GM12878 (cell line): Measurements from ENCODE around the gene RPL7A. TPM values are rescaled to one million over a fixed set of nuclear protein-coding genes. Genes with fewer than 3 reads are reported as not detected.

Experiments used
- ATAC-seq: fragments of 200-7000 bp; cut with Tn5 transposase; 3 replicates; pipeline ENCODE4 v1.9.1; 2020; ENCODE audit warnings: mild to moderate bottlenecking, moderate library complexity
- BruUV-seq: library from RNA; stranded (reverse); fragments of 400-500 nt; replicated peaks from 2 replicates; lab custom pipeline; 2021; lab: Mats Ljungman, UMichigan
- CTCF ChIA-PET: fragments of 300-600 bp; sonication (Branson Sonifier 250); formaldehyde crosslinking; extraction: SDS; loops from one replicate; lab custom pipeline; 2021; ENCODE audit warnings: inconsistent platforms; lab: Yijun Ruan, JAX
- POLR2A ChIA-PET: fragments of 350-600 bp; formaldehyde crosslinking; extraction: SDS; loops from one replicate; lab custom pipeline; 2021; ENCODE audit warnings: inconsistent platforms; lab: Charles Lee
- RAD21 ChIA-PET: fragments of 300-600 bp; sonication (Branson Sonifier 250); formaldehyde crosslinking; loops from one replicate; lab custom pipeline; 2023; ENCODE audit warnings: antibody characterized with exemption; ENCODE audit not compliant: unreplicated experiment; lab: Charles Lee
- SMC1A ChIA-PET: fragments of 300-600 bp; sonication (Branson Sonifier 250); formaldehyde crosslinking; loops from one replicate; lab custom pipeline; 2023; ENCODE audit not compliant: unreplicated experiment, uncharacterized antibody; lab: Charles Lee
- DNase-seq: peaks from one replicate; pipeline ENCODE4 v3.0.0-alpha.2; 2011; ENCODE audit warnings: low read depth, low spot score
- FAIRE-seq: peaks from 3 replicates; lab custom pipeline; 2011; peaks lifted over from hg19 to GRCh38; lab: Jason Lieb, UNC
- H2AFZ ChIP-seq: 2 replicates; pipeline ENCODE4 v1.6.0; 2011; ENCODE audit warnings: low read depth, low read length, control low read depth; ENCODE audit not compliant: control insufficient read depth
- H3K27ac ChIP-seq: 2 replicates; pipeline ENCODE4 v1.5.1; 2011; ENCODE audit warnings: control low read depth; ENCODE audit not compliant: control insufficient read depth, insufficient read depth
- H3K27me3 ChIP-seq, 2 experiments: replicated peaks in 1 of 2; 2 replicates each; pipeline versions ENCODE4 v1.6.0 to v1.6.1; 2011; ENCODE audit warnings: low read length in 1 of 2; ENCODE audit not compliant: control insufficient read depth in 2 of 2, insufficient read depth in 2 of 2
- H3K36me3 ChIP-seq, 2 experiments: 2 replicates each; pipeline ENCODE4 v1.5.1; 2011; ENCODE audit warnings: low read length in 1 of 2; ENCODE audit not compliant: control insufficient read depth in 2 of 2, insufficient read depth in 2 of 2
- H3K4me1 ChIP-seq: 2 replicates; pipeline ENCODE4 v1.6.1; 2011; ENCODE audit warnings: mild to moderate bottlenecking, low read length, moderate library complexity, mixed read lengths; ENCODE audit not compliant: control insufficient read depth, insufficient read depth
- H3K4me2 ChIP-seq: 2 replicates; pipeline ENCODE4 v1.6.0; 2011; ENCODE audit warnings: control low read depth; ENCODE audit not compliant: control insufficient read depth, insufficient read depth
- H3K4me3 ChIP-seq: fragments of 200-600 bp; sonication (generic); 2 replicates; pipeline ENCODE4 v1.5.1; 2016
- H3K79me2 ChIP-seq: 2 replicates; pipeline ENCODE4 v1.6.0; 2011; ENCODE audit warnings: low read length; ENCODE audit not compliant: control insufficient read depth, insufficient read depth
- H3K9ac ChIP-seq: 2 replicates; pipeline ENCODE4 v1.8.0; 2011; ENCODE audit warnings: low read length, control low read depth, mixed read lengths; ENCODE audit not compliant: control insufficient read depth, insufficient read depth
- H3K9me3 ChIP-seq: replicated peaks from 3 replicates; pipeline ENCODE4 v1.5.1; 2011; ENCODE audit warnings: mild to moderate bottlenecking, low read length; ENCODE audit not compliant: control insufficient read depth, insufficient read depth
- H4K20me1 ChIP-seq: 2 replicates; pipeline ENCODE4 v1.6.0; 2011; ENCODE audit not compliant: control insufficient read depth, insufficient read depth
- BCL11A ChIP-seq: IDR thresholded peaks from 2 replicates; pipeline ENCODE4 v1.6.1; 2011; ENCODE audit warnings: low read depth, low read length
- CBX5 ChIP-seq: sonication (generic); IDR thresholded peaks from 2 replicates; pipeline ENCODE4 v1.6.1; 2016; ENCODE audit warnings: low read depth, moderate library complexity, mild to moderate bottlenecking, inconsistent platforms
- CHD1 ChIP-seq: IDR thresholded peaks from 2 replicates; pipeline ENCODE4 v1.6.1; 2012; ENCODE audit warnings: low read depth, low read length, improper control_type of control experiment
- CHD4 ChIP-seq: fragments of 200-600 bp; sonication (generic); IDR thresholded peaks from 2 replicates; pipeline ENCODE4 v1.6.1; 2016; ENCODE audit warnings: mild to moderate bottlenecking
- CREB1 ChIP-seq: IDR thresholded peaks from 2 replicates; pipeline ENCODE4 v1.6.1; 2012; ENCODE audit warnings: low read depth, mild to moderate bottlenecking, inconsistent platforms
- DPF2 ChIP-seq: fragments of 450-650 bp; IDR thresholded peaks from 2 replicates; pipeline ENCODE4 v1.6.1; 2017; ENCODE audit warnings: mild to moderate bottlenecking
- EP300 ChIP-seq, 2 experiments: fragments of 150-350 bp in 1 of 2; IDR thresholded peaks; 2 replicates each; pipeline ENCODE4 v1.6.1; 2011 to 2012; ENCODE audit warnings: low read depth in 2 of 2, low read length in 2 of 2, borderline replicate concordance in 1 of 2, improper control_type of control experiment in 1 of 2, inconsistent platforms in 1 of 2; ENCODE audit not compliant: control insufficient read depth in 1 of 2
- FOXM1 ChIP-seq: IDR thresholded peaks from 2 replicates; pipeline ENCODE4 v1.6.1; 2012; ENCODE audit warnings: low read depth, mild to moderate bottlenecking, inconsistent platforms, low read length, moderate library complexity
- LARP7 ChIP-seq: fragments of 450-650 bp; IDR thresholded peaks from 2 replicates; pipeline ENCODE4 v1.6.1; 2017; ENCODE audit warnings: mild to moderate bottlenecking
- MYB ChIP-seq: fragments of 150-350 bp; IDR thresholded peaks from 2 replicates; pipeline ENCODE4 v1.6.1; 2014; ENCODE audit warnings: mild to moderate bottlenecking, low read depth, low read length, borderline replicate concordance
- NFIC ChIP-seq: IDR thresholded peaks from 2 replicates; pipeline ENCODE4 v1.6.1; 2012; ENCODE audit warnings: low read depth, mild to moderate bottlenecking, inconsistent platforms, low read length, moderate library complexity
- NR2C2 ChIP-seq: IDR thresholded peaks from 2 replicates; pipeline ENCODE4 v1.6.1; 2011; ENCODE audit warnings: borderline replicate concordance, low read depth; ENCODE audit not compliant: control insufficient read depth, insufficient read length
- NRF1 ChIP-seq: conservative IDR thresholded peaks from 2 replicates; pipeline ENCODE4 v1.6.1; 2011; ENCODE audit warnings: mild to moderate bottlenecking, low read depth, low read length, improper control_type of control experiment
- POLR2A ChIP-seq: IDR thresholded peaks from 2 replicates; pipeline ENCODE4 v1.6.1; 2011; ENCODE audit warnings: low read depth, mild to moderate bottlenecking, low read length
- POLR2AphosphoS2 ChIP-seq: IDR thresholded peaks from 2 replicates; pipeline ENCODE4 v1.6.1; 2011; ENCODE audit warnings: low read depth, mild to moderate bottlenecking, low read length, improper control_type of control experiment, moderate library complexity
- RAD21 ChIP-seq: IDR thresholded peaks from 2 replicates; pipeline ENCODE4 v1.6.1; 2011; ENCODE audit warnings: mild to moderate bottlenecking, low read depth, low read length, moderate library complexity; ENCODE audit not compliant: insufficient read depth
- RELB ChIP-seq: fragments of 450-650 bp; IDR thresholded peaks from 2 replicates; pipeline ENCODE4 v1.6.1; 2017; ENCODE audit warnings: low read depth, mild to moderate bottlenecking, moderate library complexity
- SIN3A ChIP-seq: IDR thresholded peaks from 2 replicates; pipeline ENCODE4 v1.6.1; 2012; ENCODE audit warnings: low read depth, low read length, improper control_type of control experiment
- SIX5 ChIP-seq: IDR thresholded peaks from 2 replicates; pipeline ENCODE4 v1.6.1; 2011; ENCODE audit warnings: mild to moderate bottlenecking, low read depth, low read length, moderate library complexity; ENCODE audit not compliant: severe bottlenecking
- TARDBP ChIP-seq: IDR thresholded peaks from 2 replicates; pipeline ENCODE4 v1.6.1; 2016; ENCODE audit warnings: borderline replicate concordance
- TCF3 ChIP-seq: IDR thresholded peaks from 2 replicates; pipeline ENCODE4 v1.6.1; 2012; ENCODE audit warnings: low read depth, mild to moderate bottlenecking, low read length, borderline replicate concordance; ENCODE audit not compliant: insufficient read depth
- ZBED1 ChIP-seq: IDR thresholded peaks from 2 replicates; pipeline ENCODE4 v1.6.1; 2016; ENCODE audit warnings: borderline replicate concordance
- ZNF207 ChIP-seq: fragments of 450-650 bp; IDR thresholded peaks from 2 replicates; pipeline ENCODE4 v1.6.1; 2014; ENCODE audit warnings: antibody characterized with exemption, mild to moderate bottlenecking, borderline replicate concordance
- ZNF24 ChIP-seq: fragments of 450-650 bp; IDR thresholded peaks from 2 replicates; pipeline ENCODE4 v1.6.1; 2017; ENCODE audit warnings: antibody characterized with exemption, mild to moderate bottlenecking
- WGBS: methylation state at CpG from one replicate; pipeline ENCODE4 v1.1.6; 2016; ENCODE audit warnings: low lambda C conversion rate; ENCODE audit not compliant: insufficient replicate concordance, insufficient coverage; ENCODE audit errors: missing lambda C conversion rate; 5-methylcytosine and 5-hydroxymethylcytosine counted together
- in situ Hi-C: fragments of 300-500 bp; cut with MboI; formaldehyde crosslinking; loops from 9 replicates; pipeline ENCODE4 v1.14.3; 2018; ENCODE audit warnings: mixed read lengths
- intact Hi-C: fragments of 100-400 bp; cut with micrococcal nuclease; formaldehyde crosslinking; loops from one replicate; pipeline ENCODE4 v1.14.2; 2022; ENCODE audit not compliant: unreplicated experiment
- polyA plus RNA-seq, 11 experiments: library from polyadenylated mRNA; depleted of rRNA in 4 of 11; unstranded in 6 of 11; stranded (reverse) in 5 of 11; fragments of >200 nt; fragmentation: Nextera tagmentation in 4 of 11; fragmentation: Illumina TruSeq in 1 of 11; extraction: Ambion mirVana in 4 of 11; extraction: Trizol in 1 of 11; gene quantifications; 1 replicate in 1 of 11; 2 replicates in 10 of 11; pipeline versions ENCODE4 v1.2.1 to v1.2.3, GENCODE V29; 2011 to 2016; ENCODE audit warnings: inconsistent platforms in 2 of 11, missing spikeins in 2 of 11, low read depth in 1 of 11
- total RNA-seq, 4 experiments: library from RNA; depleted of rRNA in 3 of 4; stranded (reverse); fragments of >200 nt in 3 of 4; fragmentation: Illumina TruSeq in 1 of 4; extraction: Trizol in 1 of 4; gene quantifications; 2 replicates each; pipeline versions ENCODE4 v1.2.1 to v1.2.3, GENCODE V29; 2013 to 2021

Gene RPL7A
- total and polyA plus RNA-seq, 10 of the 15 experiments (the other 5 are each of a cell fraction or from before 2014, with no cell fraction given), result 917 to 5,193 (median 3,326) TPM

- in situ Hi-C loops, result no loop called here
- BruUV-seq, result no TSS peak
- FAIRE-seq, result no peak
- no peak for TF ChIP-seq FOXM1
- TF ChIP-seq ZNF24, result no peak
- no peak for TF ChIP-seq RELB
- TF ChIP-seq MYB, result no peak
- 0 out of 2 replicates have a peak, but pooled peaks have one; percentile 56 for TF ChIP-seq TCF3
- TF ChIP-seq CHD4, result no peak
- peak; percentile 67; the same call in 1 of the 2 replicates for TF ChIP-seq POLR2AphosphoS2
- TF ChIP-seq RAD21, result no peak
- no peak for TF ChIP-seq ZBED1
- TF ChIP-seq SIN3A, result peak; percentile 80
- TF ChIP-seq BCL11A, result no peak
- no peak for TF ChIP-seq NR2C2
- peak; percentile 89 for TF ChIP-seq DPF2
- no peak for TF ChIP-seq NFIC
- peak; percentile 68; the same call in 1 of the 2 replicates for TF ChIP-seq ZNF207
- no peak for TF ChIP-seq EP300 (IDR thresholded peaks at IDR 0.05; ENCODE audit: borderline replicate concordance in 1 of 2, control insufficient read depth in 1 of 2, low read depth in 2 of 2, low read length in 2 of 2)
- TF ChIP-seq CHD1, result no peak
- TF ChIP-seq TARDBP, result no peak
- no peak for TF ChIP-seq SIX5
- TF ChIP-seq CBX5, result no peak
- TF ChIP-seq NRF1, result no peak; the same call in 1 of the 2 replicates
- TF ChIP-seq LARP7, result peak; percentile 83
- TF ChIP-seq POLR2A, result peak; percentile 97
- TF ChIP-seq CREB1, result peak; percentile 68; the same call in 1 of the 2 replicates
Observed at GRCh38 chr9:133375724-133376654, 28.0 kb downstream of the RPL7A start, which contains the start of the genes STKLD1 and SURF4. STKLD1 (plus strand) TSS chr9:133376366; CDS start chr9:133376474, 108 bp downstream. SURF4 (minus strand) TSS chr9:133376060; CDS start chr9:133375969, 91 bp downstream.

More at GRCh38 chr9:133375724-133376654, 28.0 kb downstream of the RPL7A start, which contains the start of the genes STKLD1 and SURF4:
- POLR2A ChIA-PET, result interaction anchor here (0.9 to 2.9 kb wide), 5 partner anchors 20 to 41 kb away, joined by 3 to 12 read pairs (median 9); partner anchors contain the start of genes MED22, REXO4, RPL7A and SURF1
- peaks cover 0 to 3% of the 10 kb centered on the region in 2 experiments; a peak in 2 of 4 replicates for H3K36me3 ChIP-seq
- H3K79me2 ChIP-seq, result peaks cover 49% of the 10 kb centered on the region
- H3K27ac ChIP-seq, result peak within 1 kb of the TSS; percentile 78
- peak within 1 kb of the TSS; percentile 93 for H3K9ac ChIP-seq
- CTCF ChIA-PET, result interaction anchor here (0.6 to 1.8 kb wide), 9 partner anchors 10 to 939 kb away, joined by 3 to 5 read pairs (median 3); no protein-coding TSS in a partner anchor
- H3K9me3 ChIP-seq, result no peaks in the 10 kb centered on the region; the same call in 2 of the 3 replicates
- peak within 1 kb of the TSS; percentile 97 for H3K4me2 ChIP-seq
- peak; percentile 73 for DNase-seq
- H4K20me1 ChIP-seq, result peaks cover 7% of the 10 kb centered on the region
- intact Hi-C loops, result loop anchor here (5.0 kb wide), 1 partner anchor 41 kb away; the partner anchor contains the start of gene REXO4
- peaks cover 18% of the 10 kb centered on the region for H3K4me1 ChIP-seq
- peak; percentile 94 for ATAC-seq
- H3K27me3 ChIP-seq, result no peaks in the 10 kb centered on the region
- RAD21 ChIA-PET, result interaction anchor here (0.6 to 1.6 kb wide), 2 partner anchors 21 to 28 kb away, joined by 3 to 4 read pairs; partner anchors contain the start of genes MED22 and RPL7A
- H2AFZ ChIP-seq, result peak within 1 kb of the TSS; percentile 86
- H3K4me3 ChIP-seq, result peak within 1 kb of the TSS; percentile 97
- 3% methylated on average over 54 of the region's 120 CpGs for WGBS
- SMC1A ChIA-PET, result interaction anchor here (0.9 to 1.2 kb wide), 4 partner anchors 12 to 104 kb away, joined by 3 to 4 read pairs (median 4); partner anchors contain the start of genes MED22 and RPL7A
